IPS DF 4.7 (cell line): Measurements from ENCODE around the gene MAP3K7.

Source experiments
- DNase-seq: peaks from one replicate; pipeline ENCODE4 v3.0.0-alpha.2; 2013; ENCODE audit warnings: low spot score; ENCODE audit errors: extremely low read depth

Gene MAP3K7

GRCh38 chr6:90586836-90587638 is at the start of gene MAP3K7:
Gene MAP3K7 (minus strand): TSS chr6:90587072. CDS start chr6:90586883, 189 bp downstream.
- peak; percentile 87 for DNase-seq

- DNase-seq, result no peak
These were observed 44.2 kb upstream of the MAP3K7 start for GRCh38 chr6:90631046-90631445.

GRCh38 chr6:90621581-90621980 is 34.7 kb upstream of the MAP3K7 start:
- no peak for DNase-seq

- no peak for DNase-seq
These were observed 32.3 kb upstream of the MAP3K7 start for GRCh38 chr6:90619221-90619620.

GRCh38 chr6:90612313-90612680 is 25.4 kb upstream of the MAP3K7 start:
- DNase-seq, result no peak

- no peak for DNase-seq
These were observed 24.9 kb upstream of the MAP3K7 start for GRCh38 chr6:90611543-90612312.

GRCh38 chr6:90610751-90611542 is 24.1 kb upstream of the MAP3K7 start:
- no peak for DNase-seq

GRCh38 chr6:90610301-90610750 is 23.5 kb upstream of the MAP3K7 start:
- DNase-seq, result no peak

- DNase-seq, result no peak
These were observed 19.0 kb upstream of the MAP3K7 start for GRCh38 chr6:90605749-90606340.

GRCh38 chr6:90604546-90604945 is 17.7 kb upstream of the MAP3K7 start:
- DNase-seq, result no peak

- DNase-seq, result no peak
These were observed 12.3 kb upstream of the MAP3K7 start for GRCh38 chr6:90599151-90599550.

GRCh38 chr6:90598192-90598951 is 11.5 kb upstream of the MAP3K7 start:
- DNase-seq, result no peak

GRCh38 chr6:90596967-90597539 is 10.2 kb upstream of the MAP3K7 start:
- no peak for DNase-seq

GRCh38 chr6:90595854-90596253 is 9.0 kb upstream of the MAP3K7 start:
- no peak for DNase-seq

- DNase-seq, result no peak
These were observed 381 bp downstream of the MAP3K7 start for GRCh38 chr6:90586546-90586835.

- DNase-seq, result no peak
These were observed 2.1 kb downstream of the MAP3K7 start for GRCh38 chr6:90584636-90585255.

GRCh38 chr6:90583836-90584481 is 2.9 kb downstream of the MAP3K7 start:
- no peak for DNase-seq

GRCh38 chr6:90583179-90583835 is 3.6 kb downstream of the MAP3K7 start:
- DNase-seq, result no peak

- no peak for DNase-seq
These were observed 5.7 kb downstream of the MAP3K7 start for GRCh38 chr6:90581146-90581545.
